MM.1S (cell line): ENCODE measurements around the gene P3H2.

Experiments
- CTCF ChIP-seq: fragments of 300-600 bp; sonication (generic); IDR thresholded peaks from 2 replicates; pipeline ENCODE4 v1.5.1; 2016; ENCODE audit warnings: antibody characterized with exemption, low read length, mixed read lengths
- EZH2 ChIP-seq: fragments of 300-600 bp; sonication (generic); optimal IDR thresholded peaks from 2 replicates; pipeline ENCODE3; 2017; ENCODE audit warnings: low read depth, mild to moderate bottlenecking, antibody characterized with exemption, low read length, mixed read lengths

- TF ChIP-seq EZH2, result no peak
- no peak for TF ChIP-seq CTCF
Observed at GRCh38 chr3:190012784-190013183, 107.9 kb downstream of the P3H2 start.
